Thymus (tissue), 11 donors: ENCODE measurements around the gene TSPAN11. TPM values are rescaled to one million over a fixed set of nuclear protein-coding genes. Genes with fewer than 3 reads are reported as not detected.

Experiments
- DNase-seq, 9 donors: peaks; one replicate each; pipeline ENCODE4 v3.0.0-alpha.2; 2013; ENCODE audit warnings: low spot score in 9 of 9, low read depth in 6 of 9, missing footprints in 1 of 9
- H3K27ac ChIP-seq, 2 donors: one replicate each; pipeline ENCODE4 v1.5.1; 2013; ENCODE audit warnings: control low read depth in 1 of 2, low read depth in 1 of 2, low read length in 1 of 2, mild to moderate bottlenecking in 1 of 2, moderate library complexity in 1 of 2
- H3K27me3 ChIP-seq, 2 donors: one replicate each; pipeline ENCODE4 v1.5.1; 2013; ENCODE audit warnings: low read length in 1 of 2; ENCODE audit not compliant: control insufficient read depth in 2 of 2, insufficient read depth in 1 of 2
- H3K36me3 ChIP-seq, 2 donors: one replicate each; pipeline ENCODE4 v1.5.1; 2013; ENCODE audit warnings: low read length in 1 of 2, mild to moderate bottlenecking in 1 of 2, moderate library complexity in 1 of 2; ENCODE audit not compliant: control insufficient read depth in 2 of 2, insufficient read depth in 2 of 2
- H3K4me1 ChIP-seq, 2 donors: one replicate each; pipeline ENCODE4 v1.5.1; 2013; ENCODE audit warnings: low read length in 2 of 2; ENCODE audit not compliant: control insufficient read depth in 2 of 2, insufficient read depth in 2 of 2
- H3K4me3 ChIP-seq, 2 donors: one replicate each; pipeline ENCODE4 v1.5.1; 2013; ENCODE audit warnings: low read length in 2 of 2, control low read depth in 1 of 2, mild to moderate bottlenecking in 1 of 2
- H3K9me3 ChIP-seq, 2 donors: one replicate each; pipeline ENCODE4 v1.5.1; 2013; ENCODE audit warnings: low read length in 1 of 2, mild to moderate bottlenecking in 1 of 2; ENCODE audit not compliant: control insufficient read depth in 2 of 2, insufficient read depth in 1 of 2
- WGBS: extraction: QIAGEN DNeasy Blood & Tissue Kit; methylation state at CpG from one replicate; pipeline ENCODE4 v1.1.7; 2013; 5-methylcytosine and 5-hydroxymethylcytosine counted together
- polyA plus RNA-seq: library from polyadenylated mRNA; stranded (reverse); fragments of 200-250 nt; gene quantifications from one replicate; pipeline ENCODE4 v1.2.3, GENCODE V29; 2013
- total RNA-seq: library from RNA; stranded (reverse); fragments of 120-200 nt; gene quantifications from one replicate; pipeline ENCODE4 v1.2.4, GENCODE V29; 2013
- donor health status: healthy.

Gene TSPAN11
- total and polyA plus RNA-seq, 2 donors = 0.21 to 0.85 TPM

DNA sequence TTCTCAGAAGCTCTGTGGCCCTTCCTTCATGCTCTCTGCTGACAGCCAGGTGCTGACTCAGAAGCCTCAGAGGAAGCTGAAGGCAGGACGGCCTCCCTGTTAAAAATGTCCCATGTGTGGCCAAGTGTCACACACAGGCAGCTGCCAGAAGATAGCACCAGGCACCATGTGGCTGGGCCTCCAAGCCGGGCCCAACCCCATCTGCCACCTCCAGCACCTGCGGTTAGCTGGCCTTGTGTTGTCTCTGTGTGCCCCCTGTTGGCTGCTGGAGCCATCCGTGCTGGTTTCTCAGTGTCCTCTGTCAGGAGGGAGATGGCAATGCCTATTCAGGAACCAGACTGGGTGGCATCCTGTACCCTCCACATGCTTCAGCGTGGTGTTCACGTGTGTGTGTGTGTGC, 63.2 kb downstream of the TSPAN11 start:
- Histone ChIP-seq H3K4me1 (peaks cover 23 to 67% of the 10 kb centered on the region in 2 donors), H3K9me3 (peaks cover 0 to 5% of the 10 kb centered on the region in 2 donors), H3K36me3 (no peaks in the 10 kb centered on the region), H3K27ac (peak overlapping the region in 1 of 2 donors; percentile 85), H3K4me3 (no peak overlapping the region), H3K27me3 (no peaks in the 10 kb centered on the region)
- DNase-seq = peak; percentile 43 to 89 (median 63)
- WGBS = 34% methylated on average over 6 of the region's 6 CpGs

DNA sequence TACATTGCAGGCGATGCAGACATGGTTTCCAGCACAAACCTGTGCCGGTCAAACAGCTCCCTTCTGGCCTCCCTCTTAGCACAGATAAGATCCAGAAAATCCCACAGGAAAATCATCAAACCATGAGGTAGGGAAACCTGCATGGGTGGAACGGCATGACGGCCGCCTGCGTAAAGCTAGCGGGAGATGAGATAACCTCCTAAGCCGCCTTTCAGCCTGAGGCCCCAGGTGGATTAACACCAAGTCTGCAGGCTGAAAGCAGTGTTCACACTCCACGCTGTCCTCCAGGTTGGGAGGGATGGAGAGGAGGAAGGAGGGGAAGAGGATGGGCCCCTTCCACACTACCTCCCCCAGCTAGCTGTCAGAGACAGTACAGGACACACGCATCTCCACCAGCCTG, 63.8 kb downstream of the TSPAN11 start:
- peaks cover 0 to 5% of the 10 kb centered on the region in 2 donors for H3K9me3 ChIP-seq
- peaks cover 23 to 63% of the 10 kb centered on the region in 2 donors for H3K4me1 ChIP-seq
- WGBS = 92% methylated on average over 10 of the region's 10 CpGs
- no peaks in the 10 kb centered on the region for H3K36me3 ChIP-seq
- H3K4me3 ChIP-seq = no peak overlapping the region
- peak overlapping the region in 1 of 2 donors; percentile 85 for H3K27ac ChIP-seq
- DNase-seq = no peak
- no peaks in the 10 kb centered on the region for H3K27me3 ChIP-seq

DNA sequence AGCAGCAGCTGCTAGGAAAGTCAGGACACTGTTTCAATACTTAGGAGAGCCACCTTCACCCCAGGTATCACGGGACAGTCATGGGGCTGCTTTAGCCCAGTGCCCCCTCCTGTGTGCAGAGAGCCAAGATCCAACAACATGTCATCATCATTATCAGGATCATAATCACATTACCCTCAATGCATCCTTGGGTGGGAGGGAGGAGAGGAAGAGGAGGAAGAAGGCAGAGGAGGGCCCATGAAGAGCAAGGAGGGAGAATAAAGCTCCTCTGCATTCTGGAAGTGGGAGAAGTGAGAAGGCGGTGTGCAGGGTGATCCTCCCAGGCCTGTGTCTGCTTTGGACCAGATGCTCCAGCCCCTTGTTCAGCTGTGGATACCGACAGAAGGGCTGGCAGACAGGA, 64.2 kb downstream of the TSPAN11 start:
- no peak for DNase-seq

DNA sequence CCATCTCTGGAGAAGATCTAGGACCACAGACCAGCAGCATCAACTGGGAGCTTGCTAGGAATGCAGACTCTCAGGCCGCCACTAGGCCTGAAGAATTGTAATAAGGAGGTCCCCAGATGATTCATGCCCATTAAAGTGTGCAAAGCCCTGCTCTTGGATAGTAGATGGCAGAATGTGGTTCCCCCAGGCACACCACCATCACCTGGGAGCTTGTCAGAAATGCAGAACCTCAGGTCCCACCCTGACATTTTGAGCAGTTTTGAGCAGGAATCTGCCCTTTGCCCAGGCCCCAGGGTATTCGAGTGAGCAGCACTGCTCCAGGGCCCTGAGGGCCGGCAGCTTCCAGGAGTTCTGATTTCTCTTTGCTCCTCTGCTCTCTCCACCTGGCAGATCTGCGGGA, 64.9 kb downstream of the TSPAN11 start:
- no peaks in the 10 kb centered on the region for H3K27me3 ChIP-seq

More for the DNA sequence above, 64.2 kb downstream of the TSPAN11 start:
- 100% methylated on average over 3 of the region's 3 CpGs for WGBS
- Histone ChIP-seq H3K9me3 (peaks cover 0 to 5% of the 10 kb centered on the region in 2 donors), H3K27ac (peak overlapping the region in 1 of 2 donors; percentile 85), H3K27me3 (no peaks in the 10 kb centered on the region), H3K4me3 (no peak overlapping the region), H3K4me1 (peaks cover 23 to 58% of the 10 kb centered on the region in 2 donors), H3K36me3 (no peaks in the 10 kb centered on the region)

DNA sequence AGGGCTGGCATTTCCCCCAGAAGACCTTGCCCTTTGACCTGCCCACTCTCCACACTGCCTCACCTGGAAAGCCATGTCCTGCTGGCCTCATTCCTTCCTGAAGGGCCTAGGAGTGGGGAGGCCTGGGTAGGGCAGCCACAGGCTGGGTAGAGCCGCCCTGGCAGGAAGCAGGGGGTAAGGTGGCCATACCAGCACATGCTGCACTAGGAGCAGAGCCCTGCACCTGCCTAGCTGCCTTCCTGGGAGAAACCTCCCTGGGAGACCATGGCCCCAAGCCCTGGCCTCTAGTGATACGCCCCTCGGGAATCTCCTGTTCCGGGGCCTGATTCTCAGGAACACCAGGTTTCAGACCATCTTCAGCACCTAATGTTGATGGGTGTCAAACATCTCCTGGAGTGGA, 65.8 kb downstream of the TSPAN11 start:
- no peaks in the 10 kb centered on the region for H3K27me3 ChIP-seq
- no peak overlapping the region for H3K4me3 ChIP-seq
- no peak overlapping the region for H3K27ac ChIP-seq
- H3K9me3 ChIP-seq = peaks cover 0 to 5% of the 10 kb centered on the region in 2 donors
- no peak for DNase-seq
- WGBS = 98% methylated on average over 4 of the region's 4 CpGs
- H3K4me1 ChIP-seq = peaks cover 27 to 50% of the 10 kb centered on the region in 2 donors
- no peaks in the 10 kb centered on the region for H3K36me3 ChIP-seq

More for the DNA sequence above, 64.9 kb downstream of the TSPAN11 start:
- no peak overlapping the region for H3K4me3 ChIP-seq
- DNase-seq = no peak
- over 99% methylated on average over 4 of the region's 4 CpGs for WGBS
- H3K4me1 ChIP-seq = peaks cover 23 to 54% of the 10 kb centered on the region in 2 donors
- no peak overlapping the region for H3K27ac ChIP-seq
- H3K36me3 ChIP-seq = no peaks in the 10 kb centered on the region
- H3K9me3 ChIP-seq = peaks cover 0 to 5% of the 10 kb centered on the region in 2 donors

DNA sequence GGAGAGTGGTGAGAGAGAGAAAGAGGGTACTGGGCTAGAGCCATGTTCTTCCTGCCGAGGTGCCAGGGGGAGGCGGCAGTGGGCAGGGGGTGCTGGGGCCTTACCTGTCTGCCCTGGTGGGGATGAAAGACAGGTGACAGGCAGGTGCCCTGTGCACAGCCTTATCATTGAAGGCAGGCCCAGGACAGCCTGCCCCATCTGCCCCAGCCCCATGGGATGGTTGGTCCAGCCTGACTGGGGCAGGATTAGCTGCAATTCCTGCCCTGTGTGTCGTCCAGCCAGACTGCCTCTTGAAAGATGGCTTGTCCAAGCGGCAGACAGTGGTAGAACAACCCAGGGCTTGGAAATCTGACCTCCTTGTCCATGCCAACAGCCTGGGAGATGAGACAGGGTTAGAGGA, 67.2 kb downstream of the TSPAN11 start:
- Histone ChIP-seq H3K4me1 (peaks cover 23 to 44% of the 10 kb centered on the region in 2 donors), H3K4me3 (no peak overlapping the region), H3K9me3 (peaks cover 0 to 5% of the 10 kb centered on the region in 2 donors), H3K27ac (no peak overlapping the region), H3K36me3 (no peaks in the 10 kb centered on the region), H3K27me3 (no peaks in the 10 kb centered on the region)
- WGBS = 98% methylated on average over 4 of the region's 4 CpGs
- no peak for DNase-seq

DNA sequence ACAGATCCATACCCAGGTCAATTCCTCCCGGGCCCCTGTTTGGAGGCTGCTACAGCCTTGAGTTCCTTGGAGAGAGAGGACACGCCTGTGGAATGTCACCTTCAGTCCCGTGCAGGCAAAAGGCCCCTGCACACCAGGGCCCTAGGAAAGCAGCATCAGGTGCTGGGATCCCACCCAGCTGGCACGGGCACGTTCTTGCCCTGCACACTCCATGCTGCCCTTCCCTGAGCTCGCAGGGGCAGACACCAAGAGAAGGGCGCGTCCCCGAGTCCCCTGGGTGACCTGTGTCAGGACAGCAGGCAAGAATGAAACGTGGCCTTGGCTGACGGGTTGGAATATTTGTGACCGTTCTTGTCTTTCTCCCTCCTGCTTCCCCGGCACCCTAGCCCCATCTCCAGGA, 67.7 kb downstream of the TSPAN11 start:
- Histone ChIP-seq H3K36me3 (no peaks in the 10 kb centered on the region), H3K9me3 (peaks cover 0 to 5% of the 10 kb centered on the region in 2 donors), H3K4me1 (peaks cover 17 to 39% of the 10 kb centered on the region in 2 donors), H3K27ac (no peak overlapping the region), H3K4me3 (no peak overlapping the region), H3K27me3 (no peaks in the 10 kb centered on the region)
- WGBS = 95% methylated on average over 13 of the region's 13 CpGs
- DNase-seq = no peak

DNA sequence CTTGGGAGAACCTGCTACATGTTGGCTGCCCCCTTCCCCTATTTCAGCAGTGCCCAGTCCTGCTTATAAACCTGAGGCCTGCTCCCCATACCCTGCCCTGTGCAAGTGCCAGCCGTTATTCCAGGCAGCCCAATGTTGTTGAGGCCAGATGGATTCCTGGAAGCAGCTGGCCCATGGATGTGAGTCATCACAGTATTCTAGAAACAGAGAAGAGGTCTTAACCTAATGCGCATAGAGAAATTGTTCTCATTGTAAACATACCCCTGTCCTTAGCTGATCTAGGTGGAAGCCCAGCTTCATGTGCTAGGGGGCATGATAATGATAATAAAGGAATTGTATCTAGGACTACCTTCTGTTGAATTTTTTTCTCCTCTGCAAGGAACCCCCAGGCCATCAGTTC, 69.7 kb downstream of the TSPAN11 start:
- Histone ChIP-seq H3K4me3 (no peak overlapping the region), H3K4me1 (peaks cover 7 to 19% of the 10 kb centered on the region in 2 donors), H3K27me3 (no peaks in the 10 kb centered on the region), H3K9me3 (peaks cover 0 to 5% of the 10 kb centered on the region in 2 donors), H3K27ac (no peak overlapping the region), H3K36me3 (no peaks in the 10 kb centered on the region)
- no peak for DNase-seq
- 96% methylated on average over 2 of the region's 2 CpGs for WGBS

DNA sequence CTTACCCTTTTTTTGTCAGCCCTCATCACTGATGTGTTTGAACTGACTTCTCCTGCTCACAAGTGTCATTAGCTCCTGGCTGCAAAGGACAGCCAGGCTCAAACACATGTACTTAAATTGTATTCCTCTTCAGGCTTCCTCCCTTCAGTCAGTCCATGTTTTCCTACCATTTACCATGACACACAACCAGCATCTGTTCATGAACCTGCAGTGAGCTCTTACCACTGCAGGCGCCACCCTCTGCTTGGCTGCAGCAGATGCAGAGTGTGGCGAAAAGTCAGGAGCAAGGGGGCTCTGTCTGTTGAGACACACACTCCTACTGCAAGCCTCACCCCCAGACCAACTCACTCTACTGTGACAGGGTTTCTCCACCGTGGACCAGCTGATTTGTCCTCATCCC, 70.2 kb downstream of the TSPAN11 start:
- DNase-seq = no peak
- Histone ChIP-seq H3K4me1 (peaks cover 7 to 14% of the 10 kb centered on the region in 2 donors), H3K4me3 (no peak overlapping the region), H3K36me3 (no peaks in the 10 kb centered on the region), H3K27me3 (no peaks in the 10 kb centered on the region), H3K9me3 (peaks cover 0 to 5% of the 10 kb centered on the region in 2 donors), H3K27ac (peak overlapping the region in 1 of 2 donors; percentile 7)
- WGBS = 97% methylated on average over 3 of the region's 3 CpGs
